Activated CD8-positive, alpha-beta T cell treated with anti-CD3 and anti-CD28 coated beads for 36 hours (primary cell): ENCODE results near the gene VWA5B2. TPM values are rescaled to one million over a fixed set of nuclear protein-coding genes. Genes with fewer than 3 reads are reported as not detected.

ENCODE experiments used
- ATAC-seq: fragments of 200-7000 bp; cut with Tn5 transposase; one replicate; pipeline ENCODE4 v1.10.0; 2021; ENCODE audit warnings: mild to moderate bottlenecking, moderate library complexity
- CTCF ChIA-PET: fragments of 350-600 bp; sonication (Branson Sonifier 250); formaldehyde crosslinking; loops from one replicate; lab custom pipeline; 2021; ENCODE audit warnings: antibody characterized with exemption; lab: Charles Lee
- POLR2A ChIA-PET: fragments of 350-600 bp; sonication (Branson Sonifier 250); formaldehyde crosslinking; loops from one replicate; lab custom pipeline; 2021; ENCODE audit warnings: antibody characterized with exemption; lab: Charles Lee
- DNase-seq: peaks from one replicate; pipeline ENCODE4 v3.0.0-alpha.2; 2020
- H3K27ac Mint-ChIP-seq: one replicate; pipeline ENCODE4 v1.8.0; 2021; ENCODE audit warnings: mild to moderate bottlenecking, mixed read lengths
- H3K27me3 Mint-ChIP-seq: one replicate; pipeline ENCODE4 v1.8.0; 2021; ENCODE audit warnings: mixed read lengths
- H3K36me3 Mint-ChIP-seq: one replicate; pipeline ENCODE4 v1.8.0; 2021; ENCODE audit warnings: low read depth, mixed read lengths
- H3K4me1 Mint-ChIP-seq: one replicate; pipeline ENCODE4 v1.8.0; 2021; ENCODE audit warnings: low read depth, mixed read lengths
- H3K4me3 Mint-ChIP-seq: one replicate; pipeline ENCODE4 v1.8.0; 2021; ENCODE audit warnings: mild to moderate bottlenecking, moderate library complexity, mixed read lengths
- H3K9me3 Mint-ChIP-seq: one replicate; pipeline ENCODE4 v1.8.0; 2021; ENCODE audit warnings: mixed read lengths
- intact Hi-C: fragments of 100-400 bp; cut with micrococcal nuclease; formaldehyde crosslinking; loops from one replicate; pipeline ENCODE4 v1.10.0; 2022
- total RNA-seq, 2 experiments: library from RNA; stranded (reverse); gene quantifications; one replicate each; pipeline ENCODE4 v1.2.3, GENCODE V29; 2021
- TF ChIP-seq, protein P1 (sequence below): fragments of 200-600 bp; IDR thresholded peaks from one replicate; pipeline ENCODE4 v1.8.0; 2022; ENCODE audit warnings: antibody characterized with exemption, mild to moderate bottlenecking

The VWA5B2 gene
- total RNA-seq, 2 experiments from 2014 or later = not detected

DNA sequence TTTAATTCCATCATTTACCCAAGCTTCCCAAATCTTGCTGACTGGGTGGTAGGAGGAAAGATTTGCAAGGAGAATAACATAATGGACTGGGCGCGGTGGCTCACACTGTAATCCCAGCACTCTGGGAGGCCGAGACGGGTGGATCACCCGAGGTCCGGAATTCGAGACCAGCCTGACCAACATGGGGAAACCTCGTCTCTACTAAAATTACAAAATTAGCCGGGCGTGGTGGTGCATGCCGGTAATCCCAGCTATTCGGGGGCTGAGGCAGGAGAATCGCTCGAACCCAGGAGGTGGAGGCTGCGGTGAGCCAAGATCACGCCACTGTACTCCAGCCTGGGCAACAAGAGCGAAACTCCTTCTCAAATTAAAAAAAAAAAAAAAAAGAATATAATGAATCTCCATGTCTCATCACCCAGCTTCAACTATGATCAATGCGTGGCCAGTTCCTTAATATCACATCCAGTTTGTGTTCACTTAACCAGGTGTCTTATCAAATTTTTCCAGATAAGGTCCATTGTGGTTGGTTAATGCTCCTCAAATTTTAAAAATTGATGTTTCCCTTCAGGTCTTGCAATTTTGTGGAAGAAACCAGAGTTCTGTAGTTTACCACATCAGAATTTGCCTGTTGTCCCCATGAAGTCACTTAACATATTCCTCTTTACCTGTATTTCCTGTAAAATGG is 44.7 kb upstream of the VWA5B2 start:
- CTCF ChIA-PET = interaction anchor here (1.1 to 2.2 kb wide), 3 partner anchors 10 to 65 kb away, joined by 4 to 8 read pairs (median 5); partner anchors contain the start of genes AP2M1 and EEF1AKMT4
- no peak for DNase-seq
- POLR2A ChIA-PET = interaction anchor here (0.8 to 2.3 kb wide), 5 partner anchors 8 to 65 kb away, joined by 3 to 8 read pairs (median 4); no protein-coding TSS in a partner anchor
- H3K4me1 Mint-ChIP-seq = peaks cover 31% of the 10 kb centered on the region
- peak overlapping the region; percentile 90 for H3K27ac Mint-ChIP-seq
- TF ChIP-seq, protein P1, sequence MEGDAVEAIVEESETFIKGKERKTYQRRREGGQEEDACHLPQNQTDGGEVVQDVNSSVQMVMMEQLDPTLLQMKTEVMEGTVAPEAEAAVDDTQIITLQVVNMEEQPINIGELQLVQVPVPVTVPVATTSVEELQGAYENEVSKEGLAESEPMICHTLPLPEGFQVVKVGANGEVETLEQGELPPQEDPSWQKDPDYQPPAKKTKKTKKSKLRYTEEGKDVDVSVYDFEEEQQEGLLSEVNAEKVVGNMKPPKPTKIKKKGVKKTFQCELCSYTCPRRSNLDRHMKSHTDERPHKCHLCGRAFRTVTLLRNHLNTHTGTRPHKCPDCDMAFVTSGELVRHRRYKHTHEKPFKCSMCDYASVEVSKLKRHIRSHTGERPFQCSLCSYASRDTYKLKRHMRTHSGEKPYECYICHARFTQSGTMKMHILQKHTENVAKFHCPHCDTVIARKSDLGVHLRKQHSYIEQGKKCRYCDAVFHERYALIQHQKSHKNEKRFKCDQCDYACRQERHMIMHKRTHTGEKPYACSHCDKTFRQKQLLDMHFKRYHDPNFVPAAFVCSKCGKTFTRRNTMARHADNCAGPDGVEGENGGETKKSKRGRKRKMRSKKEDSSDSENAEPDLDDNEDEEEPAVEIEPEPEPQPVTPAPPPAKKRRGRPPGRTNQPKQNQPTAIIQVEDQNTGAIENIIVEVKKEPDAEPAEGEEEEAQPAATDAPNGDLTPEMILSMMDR = no peak
- no peak for ATAC-seq
- intact Hi-C loops = no loop called here
- peak overlapping the region; percentile 94 for H3K4me3 Mint-ChIP-seq
- H3K36me3 Mint-ChIP-seq = peaks cover 66% of the 10 kb centered on the region
- no peaks in the 10 kb centered on the region for H3K9me3 Mint-ChIP-seq
- no peaks in the 10 kb centered on the region for H3K27me3 Mint-ChIP-seq

DNA sequence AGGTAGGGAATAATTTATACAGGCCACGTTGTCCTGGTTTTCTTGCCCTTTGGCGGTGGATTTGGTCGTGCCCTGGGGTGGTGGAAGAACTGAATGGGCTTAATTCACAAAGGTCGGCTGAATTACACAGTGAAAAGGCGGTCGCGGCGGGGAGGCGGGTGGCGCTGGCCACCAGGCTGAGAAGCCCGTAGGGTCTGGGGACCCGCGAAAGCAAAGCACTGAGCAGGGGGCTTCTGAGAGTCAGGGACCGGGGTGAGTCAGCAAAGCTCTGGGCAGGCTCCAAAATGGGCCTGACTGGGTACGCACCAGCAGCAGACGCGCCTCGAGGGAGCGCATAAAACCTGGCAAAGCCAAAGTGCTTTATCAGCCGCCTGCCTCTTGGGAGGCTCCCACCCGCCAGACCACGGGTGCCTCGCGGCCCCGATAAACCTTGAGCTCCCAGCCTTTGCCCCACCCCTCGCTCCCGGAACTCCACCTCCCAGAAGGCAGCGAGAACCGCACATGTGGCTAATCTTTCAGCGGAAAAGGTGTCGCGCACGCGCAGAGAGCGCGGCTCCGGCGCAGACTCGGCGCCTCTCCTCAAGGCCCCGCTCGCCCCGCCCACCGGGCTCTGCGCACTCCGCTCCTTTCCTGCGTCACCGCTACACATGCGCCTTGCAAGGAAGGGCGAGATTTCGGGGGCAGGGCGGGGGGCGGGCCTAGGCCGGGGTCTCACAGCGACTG is 43.8 kb upstream of the VWA5B2 start:
- DNase-seq (peak; percentile 99), ATAC-seq (peak; percentile 96)
- intact Hi-C loops = no loop called here
- ChIA-PET CTCF (interaction anchor here (1.0 to 2.2 kb wide), 4 partner anchors 41 to 301 kb away, joined by 3 to 15 read pairs (median 6); partner anchors contain the start of genes EEF1AKMT4 and PARL), POLR2A (interaction anchor here (0.9 to 2.4 kb wide), 9 partner anchors 9 to 108 kb away, joined by 3 to 12 read pairs (median 6); partner anchors contain the start of genes AP2M1 and EIF2B5)
- Mint-ChIP-seq H3K4me1 (peaks cover 31% of the 10 kb centered on the region), H3K27me3 (no peaks in the 10 kb centered on the region), H3K9me3 (no peaks in the 10 kb centered on the region), H3K4me3 (peak overlapping the region; percentile 94), H3K27ac (peak overlapping the region; percentile 96), H3K36me3 (peaks cover 65% of the 10 kb centered on the region)
- TF ChIP-seq, protein P1 = no peak

DNA sequence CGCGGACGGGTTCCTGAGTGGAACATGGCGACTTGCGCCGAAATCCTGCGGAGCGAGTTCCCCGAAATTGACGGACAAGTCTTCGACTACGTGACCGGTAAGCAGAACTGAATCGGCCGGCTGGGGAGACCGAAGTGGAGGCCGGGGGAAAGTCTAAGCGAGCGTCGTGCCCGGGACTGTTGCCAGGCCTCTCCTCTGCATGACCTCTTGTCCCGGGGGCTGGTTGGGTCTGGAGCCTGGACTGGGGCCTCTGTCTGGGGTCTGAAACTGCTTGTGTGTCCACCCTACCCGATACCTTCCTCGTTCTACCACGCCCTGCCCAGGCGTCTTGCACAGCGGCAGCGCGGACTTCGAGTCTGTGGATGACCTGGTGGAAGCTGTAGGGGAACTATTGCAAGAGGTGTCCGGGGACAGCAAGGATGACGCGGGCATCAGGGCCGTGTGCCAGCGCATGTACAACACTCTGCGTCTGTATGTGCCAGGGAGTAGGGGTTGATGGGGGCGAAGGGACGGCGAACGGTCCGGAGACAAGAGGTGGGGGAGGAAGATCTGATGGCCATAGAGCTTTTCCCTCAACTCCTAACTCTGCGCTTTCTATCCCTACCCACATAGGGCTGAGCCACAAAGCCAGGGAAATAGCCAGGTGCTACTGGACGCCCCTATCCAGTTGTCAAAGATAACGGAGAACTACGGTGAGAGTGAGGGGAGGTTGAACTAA is 43.0 kb upstream of the VWA5B2 start, which contains the start of gene ABCF3:
Gene ABCF3 (plus strand): TSS at position 16 of the 718 bp plus-strand sequence. CDS start 9 bp downstream, at position 25.
- H3K9me3 Mint-ChIP-seq = no peaks in the 10 kb centered on the region
- H3K27me3 Mint-ChIP-seq = no peaks in the 10 kb centered on the region
- peak within 1 kb of the TSS; percentile 96 for H3K27ac Mint-ChIP-seq
- TF ChIP-seq, protein P1 = no peak
- CTCF ChIA-PET = interaction anchor here (0.7 to 2.2 kb wide), 6 partner anchors 41 to 302 kb away, joined by 3 to 15 read pairs (median 4); partner anchors contain the start of genes EEF1AKMT4 and PARL
- POLR2A ChIA-PET = interaction anchor here (0.9 to 2.4 kb wide), 10 partner anchors 9 to 108 kb away, joined by 3 to 12 read pairs (median 6); partner anchors contain the start of genes AP2M1 and EIF2B5
- intact Hi-C loops = no loop called here
- peaks cover 62% of the 10 kb centered on the region for H3K36me3 Mint-ChIP-seq
- ATAC-seq (peak; percentile 12), DNase-seq (peak; percentile 44)
- peaks cover 31% of the 10 kb centered on the region for H3K4me1 Mint-ChIP-seq
- H3K4me3 Mint-ChIP-seq = peak within 1 kb of the TSS; percentile 94

DNA sequence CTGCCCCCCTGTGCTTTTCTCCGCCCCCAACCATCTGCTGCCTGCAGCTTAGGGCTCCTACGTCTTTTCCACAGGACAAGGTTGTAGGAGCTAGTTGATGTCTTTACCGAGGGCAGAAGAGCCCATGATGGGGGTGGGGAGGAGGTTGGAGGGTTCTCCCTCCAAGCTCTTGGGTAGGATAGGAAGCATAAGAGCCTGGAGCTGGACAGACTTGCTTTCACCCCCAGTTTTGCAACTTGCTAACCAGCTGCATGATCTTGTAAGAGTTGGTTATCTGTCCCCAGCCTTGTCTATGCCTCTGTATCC is 42.5 kb upstream of the VWA5B2 start:
- DNase-seq (no peak), ATAC-seq (no peak)
- TF ChIP-seq, protein P1 = no peak
- peaks cover 57% of the 10 kb centered on the region for H3K36me3 Mint-ChIP-seq
- H3K27ac Mint-ChIP-seq = peak overlapping the region; percentile 43
- no peaks in the 10 kb centered on the region for H3K27me3 Mint-ChIP-seq
- H3K4me1 Mint-ChIP-seq = peaks cover 31% of the 10 kb centered on the region
- no peaks in the 10 kb centered on the region for H3K9me3 Mint-ChIP-seq
- ChIA-PET POLR2A (interaction anchor here (1.0 to 2.4 kb wide), 7 partner anchors 9 to 63 kb away, joined by 3 to 12 read pairs (median 6); partner anchors contain the start of genes AP2M1 and EIF2B5), CTCF (interaction anchor here (0.7 to 2.2 kb wide), 4 partner anchors 40 to 291 kb away, joined by 3 to 15 read pairs (median 6); partner anchors contain the start of gene EEF1AKMT4)
- peak overlapping the region; percentile 94 for H3K4me3 Mint-ChIP-seq
- intact Hi-C loops = no loop called here
